PC-3 (cell line): ENCODE data around the gene DYNLL1. TPM values are rescaled to one million over a fixed set of nuclear protein-coding genes. Genes with fewer than 3 reads are reported as not detected.

Experiments
- ATAC-seq: fragments of 200-7000 bp; cut with Tn5 transposase; 2 replicates; pipeline ENCODE4 v1.9.1; 2020; ENCODE audit warnings: mild to moderate bottlenecking, moderate library complexity
- BruUV-seq: library from RNA; stranded (reverse); fragments of 400-500 nt; replicated peaks from 2 replicates; lab custom pipeline; 2021; lab: Mats Ljungman, UMichigan
- CTCF ChIA-PET: fragments of 300-600 bp; sonication (Branson Sonifier 250); formaldehyde crosslinking; loops from one replicate; lab custom pipeline; 2022; ENCODE audit warnings: antibody characterized with exemption; lab: Charles Lee
- POLR2A ChIA-PET: fragments of 300-600 bp; sonication (Branson Sonifier 250); formaldehyde crosslinking; loops from one replicate; lab custom pipeline; 2022; ENCODE audit warnings: antibody characterized with exemption; ENCODE audit not compliant: unreplicated experiment; lab: Charles Lee
- DNase-seq: peaks from one replicate; pipeline ENCODE4 v3.0.0-alpha.2; 2015
- H2AFZ ChIP-seq: fragments of 300-600 bp; sonication (generic); 2 replicates; pipeline ENCODE4 v1.6.0; 2016; ENCODE audit warnings: antibody characterized with exemption, low read length
- H3F3A ChIP-seq: fragments of 300-600 bp; sonication (generic); one replicate; pipeline ENCODE4 v1.6.0; 2017; ENCODE audit warnings: antibody characterized with exemption, low read length, control low read depth, mild to moderate bottlenecking; ENCODE audit not compliant: unreplicated experiment
- H3K27ac ChIP-seq: fragments of 300-600 bp; sonication (generic); 2 replicates; pipeline ENCODE4 v1.5.1; 2016; ENCODE audit warnings: mild to moderate bottlenecking, low read length
- H3K27me3 ChIP-seq: fragments of 300-600 bp; sonication (generic); 2 replicates; pipeline ENCODE4 v1.6.1; 2016; ENCODE audit warnings: low read length, mixed read lengths
- H3K36me3 ChIP-seq: fragments of 300-600 bp; sonication (generic); 2 replicates; pipeline ENCODE4 v1.6.1; 2016; ENCODE audit warnings: low read depth, mixed run types, low read length, mixed read lengths
- H3K4me1 ChIP-seq: fragments of 300-600 bp; sonication (generic); 2 replicates; pipeline ENCODE4 v1.5.1; 2016; ENCODE audit warnings: low read length; ENCODE audit not compliant: insufficient read depth
- H3K4me2 ChIP-seq: fragments of 300-600 bp; sonication (generic); 2 replicates; pipeline ENCODE4 v1.6.0; 2016; ENCODE audit warnings: low read length
- H3K4me3 ChIP-seq: fragments of 300-600 bp; sonication (generic); 2 replicates; pipeline ENCODE4 v1.5.1; 2016; ENCODE audit warnings: mild to moderate bottlenecking, low read length, mixed read lengths
- H3K79me2 ChIP-seq: fragments of 300-600 bp; sonication (generic); 2 replicates; pipeline ENCODE4 v1.6.1; 2017; ENCODE audit warnings: low read length, mixed read lengths
- H3K9ac ChIP-seq: fragments of 300-600 bp; sonication (generic); 2 replicates; pipeline ENCODE4 v1.6.0; 2016; ENCODE audit warnings: mild to moderate bottlenecking, low read length
- H3K9me2 ChIP-seq: fragments of 300-600 bp; sonication (generic); replicated peaks from 2 replicates; pipeline ENCODE4 v1.6.1; 2016; ENCODE audit warnings: mixed run types, low read length, mixed read lengths
- H3K9me3 ChIP-seq: fragments of 300-600 bp; sonication (generic); 2 replicates; pipeline ENCODE4 v1.6.1; 2016; ENCODE audit warnings: low read length, mixed read lengths
- H4K20me1 ChIP-seq: fragments of 300-600 bp; sonication (generic); 2 replicates; pipeline ENCODE4 v1.6.1; 2016; ENCODE audit warnings: low read length, mixed read lengths
- EZH2 ChIP-seq: fragments of 300-600 bp; sonication (generic); IDR thresholded peaks from one replicate; pipeline ENCODE4 v1.6.1; 2017; ENCODE audit warnings: antibody characterized with exemption, mild to moderate bottlenecking, low read length; ENCODE audit not compliant: unreplicated experiment
- EZH2phosphoT487 ChIP-seq: fragments of 300-600 bp; sonication (generic); IDR thresholded peaks from 2 replicates; pipeline ENCODE4 v1.6.1; 2018; ENCODE audit warnings: mild to moderate bottlenecking, antibody characterized with exemption, low read length, borderline replicate concordance
- intact Hi-C: fragments of 100-400 bp; cut with micrococcal nuclease; formaldehyde crosslinking; loops from 2 replicates; pipeline ENCODE4 v1.9.0; 2023
- total RNA-seq: library from RNA; depleted of rRNA; stranded (reverse); fragments of >200 nt; gene quantifications from 2 replicates; pipeline ENCODE4 v1.2.3, GENCODE V29; 2014
- TF ChIP-seq, protein P1 (sequence below): fragments of 300-600 bp; sonication (generic); conservative IDR thresholded peaks from 2 replicates; pipeline ENCODE4 v1.5.1; 2017; ENCODE audit warnings: antibody characterized with exemption, low read depth, mild to moderate bottlenecking, low read length

DYNLL1 gene
- total RNA-seq, 1 experiment from 2014 or later, result 396 TPM

DNA sequence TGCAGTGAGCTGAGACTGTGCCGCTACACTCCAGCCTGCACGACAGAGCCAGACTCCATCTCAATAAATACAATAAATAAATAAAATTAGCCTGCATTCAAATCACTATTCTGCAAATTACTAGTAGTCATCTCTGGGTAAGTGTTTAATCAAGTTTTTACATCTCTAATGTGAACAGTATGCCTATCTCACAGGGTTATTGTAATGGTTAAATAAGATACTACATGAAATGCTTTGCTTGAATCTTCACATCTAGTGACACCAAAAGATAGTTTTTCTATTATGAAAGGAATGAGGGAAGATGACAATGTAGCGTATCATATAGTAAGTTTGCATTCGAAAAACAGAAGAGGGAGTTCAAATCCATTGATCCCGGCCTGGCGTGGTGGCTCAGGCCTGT, 28.5 kb upstream of the DYNLL1 start:
- no TSS peak for BruUV-seq
- H3K27me3 ChIP-seq, result no peaks in the 10 kb centered on the region
- TF ChIP-seq, protein P1, sequence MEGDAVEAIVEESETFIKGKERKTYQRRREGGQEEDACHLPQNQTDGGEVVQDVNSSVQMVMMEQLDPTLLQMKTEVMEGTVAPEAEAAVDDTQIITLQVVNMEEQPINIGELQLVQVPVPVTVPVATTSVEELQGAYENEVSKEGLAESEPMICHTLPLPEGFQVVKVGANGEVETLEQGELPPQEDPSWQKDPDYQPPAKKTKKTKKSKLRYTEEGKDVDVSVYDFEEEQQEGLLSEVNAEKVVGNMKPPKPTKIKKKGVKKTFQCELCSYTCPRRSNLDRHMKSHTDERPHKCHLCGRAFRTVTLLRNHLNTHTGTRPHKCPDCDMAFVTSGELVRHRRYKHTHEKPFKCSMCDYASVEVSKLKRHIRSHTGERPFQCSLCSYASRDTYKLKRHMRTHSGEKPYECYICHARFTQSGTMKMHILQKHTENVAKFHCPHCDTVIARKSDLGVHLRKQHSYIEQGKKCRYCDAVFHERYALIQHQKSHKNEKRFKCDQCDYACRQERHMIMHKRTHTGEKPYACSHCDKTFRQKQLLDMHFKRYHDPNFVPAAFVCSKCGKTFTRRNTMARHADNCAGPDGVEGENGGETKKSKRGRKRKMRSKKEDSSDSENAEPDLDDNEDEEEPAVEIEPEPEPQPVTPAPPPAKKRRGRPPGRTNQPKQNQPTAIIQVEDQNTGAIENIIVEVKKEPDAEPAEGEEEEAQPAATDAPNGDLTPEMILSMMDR, result no peak
- TF ChIP-seq EZH2 (no peak), EZH2phosphoT487 (no peak)
- no peaks in the 10 kb centered on the region for H3K9me3 ChIP-seq
- intact Hi-C loops, result no loop called here
- H3K9ac ChIP-seq, result no peak overlapping the region
- peaks cover 37% of the 10 kb centered on the region for H3K36me3 ChIP-seq
- H2AFZ ChIP-seq, result no peak overlapping the region
- H3K9me2 ChIP-seq, result no peaks in the 10 kb centered on the region
- no peak overlapping the region for H3K27ac ChIP-seq
- H3K79me2 ChIP-seq, result peaks cover 88% of the 10 kb centered on the region
- no peak for ATAC-seq
- DNase-seq, result no peak
- H3K4me3 ChIP-seq, result peak overlapping the region; percentile 95; the same call in 1 of the 2 replicates
- H4K20me1 ChIP-seq, result peaks cover 49% of the 10 kb centered on the region
- CTCF ChIA-PET, result interaction anchor here (0.5 kb wide), 1 partner anchor 121 kb away, joined by 4 read pairs; no protein-coding TSS in a partner anchor
- POLR2A ChIA-PET, result no interaction called here
- peak overlapping the region; percentile 95 for H3K4me2 ChIP-seq
- H3F3A ChIP-seq, result no peaks in the 10 kb centered on the region
- H3K4me1 ChIP-seq, result peaks cover 15% of the 10 kb centered on the region

DNA sequence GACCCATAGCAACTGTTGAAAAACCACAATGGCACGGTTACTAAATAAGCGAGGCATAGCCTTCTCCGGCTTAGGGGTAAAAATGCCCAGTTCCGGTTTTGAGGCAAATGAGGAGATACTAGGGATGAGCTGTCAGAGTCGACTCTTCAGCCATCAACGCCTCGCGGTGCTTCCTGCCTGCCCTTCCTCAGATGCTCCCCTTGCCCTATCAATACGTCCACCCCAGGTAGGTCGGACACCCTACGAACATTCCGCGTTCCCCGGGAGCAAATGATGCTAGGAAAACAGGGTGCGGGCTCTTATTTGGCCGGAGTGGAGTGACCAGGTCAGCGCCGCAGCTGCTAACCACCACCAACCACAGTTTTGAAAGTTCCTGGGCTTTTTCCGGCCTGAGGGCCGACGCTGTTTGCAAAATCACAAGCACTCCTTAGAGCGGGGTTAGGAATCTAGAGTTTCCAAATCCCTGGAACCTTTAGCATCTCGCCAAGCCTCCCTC, 27.5 kb upstream of the DYNLL1 start:
- Histone ChIP-seq H3K79me2 (peaks cover 93% of the 10 kb centered on the region), H3K9me3 (no peaks in the 10 kb centered on the region), H3K27ac (peak overlapping the region; percentile 66), H3K4me1 (peaks cover 24% of the 10 kb centered on the region), H4K20me1 (peaks cover 47% of the 10 kb centered on the region), H3K4me3 (peak overlapping the region; percentile 95), H3K9me2 (no peaks in the 10 kb centered on the region), H3K9ac (peak overlapping the region; percentile 87), H2AFZ (0 out of 2 replicates have a peak overlapping the region, but pooled peaks have one; percentile 1), H3K4me2 (peak overlapping the region; percentile 95), H3K36me3 (peaks cover 31% of the 10 kb centered on the region), H3K27me3 (no peaks in the 10 kb centered on the region), H3F3A (no peaks in the 10 kb centered on the region)
- intact Hi-C loops, result loop anchor here (2.0 kb wide), 2 partner anchors 30 to 60 kb away; partner anchors contain the start of genes COQ5 and COX6A1
- peak; percentile 51 for DNase-seq
- ChIA-PET POLR2A (interaction anchor here (0.6 to 1.0 kb wide), 2 partner anchors 28 to 70 kb away, joined by 3 to 4 read pairs; partner anchors contain the start of gene DYNLL1), CTCF (no interaction called here)
- no peak for TF ChIP-seq EZH2phosphoT487
- no peak for TF ChIP-seq EZH2
- TF ChIP-seq, protein P1, result no peak
- ATAC-seq, result peak; percentile 2
- TSS peak; percentile 47 for BruUV-seq
